Measurements from ENCODE around the gene OCA2. TPM values are rescaled to one million over a fixed set of nuclear protein-coding genes. Genes with fewer than 3 reads are reported as not detected.

The OCA2 gene
- total RNA-seq, 2 experiments from 2014 or later, result not detected

DNA sequence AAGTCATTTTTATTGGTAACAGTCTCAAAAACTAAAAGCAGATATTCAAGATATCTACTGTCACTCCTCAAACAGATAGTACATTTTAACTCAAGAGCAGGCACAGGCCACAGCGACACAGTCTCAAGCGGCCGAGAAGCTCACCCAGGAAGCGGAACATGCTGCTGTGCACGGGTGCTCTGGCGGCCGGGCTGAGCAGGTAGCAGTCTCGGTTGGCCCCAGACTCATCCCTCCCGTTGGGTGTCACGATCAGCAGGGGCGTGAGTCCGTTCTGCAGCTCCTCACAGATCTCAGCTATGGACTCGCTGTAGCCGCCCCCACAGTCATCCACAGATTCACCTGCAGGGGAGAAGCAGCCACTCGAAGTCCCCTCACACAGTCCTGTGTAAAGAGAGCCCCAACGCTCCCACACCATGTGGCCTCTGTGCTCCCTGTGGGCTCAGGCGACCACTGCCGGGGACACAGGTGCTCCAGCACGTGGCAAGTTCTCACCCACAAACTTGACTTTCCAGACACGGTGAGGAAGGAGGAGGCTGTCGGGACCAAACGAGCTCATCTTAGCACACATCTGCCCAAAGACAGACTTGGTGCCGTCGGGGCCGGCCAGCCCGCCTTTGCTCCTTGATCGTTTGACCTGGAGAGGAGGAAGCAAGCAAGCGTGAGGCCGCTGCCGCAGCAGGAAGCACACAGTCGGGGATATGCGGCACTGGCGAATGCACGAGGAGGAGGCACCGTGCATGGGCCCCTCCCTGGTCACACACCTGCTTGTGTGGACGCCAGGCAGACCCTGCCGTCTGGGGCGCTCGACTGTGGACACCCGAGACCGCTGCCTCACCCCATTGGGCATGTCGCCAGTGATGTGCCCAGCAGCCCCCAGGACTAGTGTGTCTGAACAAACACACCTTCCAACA, 17.7 kb upstream of the OCA2 start:
- Mint-ChIP-seq H3K27me3 (ENCODE audit: low read depth) (no peaks in the 10 kb centered on the region), H3K27ac (no peak overlapping the region), H3K36me3 (ENCODE audit: low read depth) (peaks cover 37% of the 10 kb centered on the region), H3K4me1 (ENCODE audit: low read depth) (no peaks in the 10 kb centered on the region), H3K9me3 (no peaks in the 10 kb centered on the region), H3K4me3 (no peak overlapping the region)
- no peak for DNase-seq
- CTCF ChIA-PET, result interaction anchor here (0.9 kb wide), 1 partner anchor 9 kb away, joined by 3 read pairs; no protein-coding TSS in a partner anchor
- intact Hi-C loops (cut with micrococcal nuclease), result no loop called here

DNA sequence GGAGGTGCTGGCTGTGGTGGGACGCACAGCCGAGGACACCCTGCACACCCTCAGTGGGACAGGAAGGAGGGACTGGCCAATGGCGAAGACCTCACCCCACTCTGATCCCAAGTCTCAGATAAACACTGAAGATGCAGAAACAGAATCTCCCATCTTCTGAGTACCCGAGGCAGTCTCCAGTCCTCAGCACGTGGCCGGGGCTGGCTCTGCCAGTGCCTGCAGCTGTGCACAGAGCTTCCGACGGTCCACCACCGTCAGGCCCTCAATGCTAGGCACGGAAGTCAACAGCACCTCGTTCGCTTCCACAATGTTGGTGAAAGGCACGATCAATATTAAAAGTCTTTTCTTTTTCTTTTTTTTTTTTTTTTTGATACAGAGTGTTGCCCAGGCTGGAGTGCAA, 16.8 kb upstream of the OCA2 start:
- Mint-ChIP-seq H3K27me3 (ENCODE audit: low read depth) (no peaks in the 10 kb centered on the region), H3K4me3 (no peak overlapping the region), H3K36me3 (ENCODE audit: low read depth) (peaks cover 37% of the 10 kb centered on the region), H3K27ac (no peak overlapping the region), H3K9me3 (no peaks in the 10 kb centered on the region), H3K4me1 (ENCODE audit: low read depth) (no peaks in the 10 kb centered on the region)
- intact Hi-C loops (cut with micrococcal nuclease), result no loop called here
- CTCF ChIA-PET, result no interaction called here
- DNase-seq, result no peak

DNA sequence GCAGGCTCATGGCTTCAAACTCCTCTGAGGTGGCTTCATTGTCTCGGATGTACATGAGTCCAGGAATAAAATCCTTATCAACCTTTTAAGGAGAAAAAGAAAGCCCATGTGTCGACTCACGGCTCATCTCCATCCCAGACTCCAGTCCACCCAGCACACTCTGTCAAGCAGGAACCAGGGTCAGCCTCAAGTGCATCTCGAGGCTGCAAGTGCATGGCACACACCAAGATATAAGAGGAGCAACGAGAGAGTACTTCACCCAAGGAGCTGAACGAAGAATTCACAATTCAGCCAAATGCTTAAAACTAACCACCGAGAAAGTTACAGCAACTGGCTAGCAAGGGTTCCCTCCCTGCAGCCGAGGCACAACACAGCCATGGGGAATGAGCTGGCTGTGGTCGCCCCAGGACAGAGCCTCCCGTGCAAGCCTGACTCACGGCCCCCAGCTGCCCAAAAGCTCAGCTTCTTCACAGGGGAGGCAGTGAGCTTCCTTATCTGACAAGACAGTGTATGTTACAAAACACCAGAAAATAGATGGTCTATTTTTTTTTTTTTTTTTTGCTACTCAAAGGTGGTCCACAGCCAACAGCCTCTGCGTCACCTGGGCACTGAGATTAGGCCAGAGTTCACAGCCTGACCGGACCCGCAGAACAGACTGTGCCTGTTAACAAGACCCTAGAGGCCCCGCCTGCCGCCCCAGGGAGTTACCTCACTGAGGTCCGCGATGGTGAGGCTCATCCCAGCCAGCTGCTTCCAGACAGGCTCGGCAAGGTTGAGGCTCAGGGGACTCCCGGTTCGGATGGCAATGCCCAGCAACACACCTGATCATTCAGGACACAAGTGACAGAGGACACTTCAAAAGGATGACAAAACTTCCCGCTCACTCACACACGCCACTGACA, 15.9 kb upstream of the OCA2 start:
- H3K27ac Mint-ChIP-seq, result no peak overlapping the region
- H3K36me3 Mint-ChIP-seq (ENCODE audit: low read depth), result peaks cover 34% of the 10 kb centered on the region
- H3K4me1 Mint-ChIP-seq (ENCODE audit: low read depth), result no peaks in the 10 kb centered on the region
- no peak for DNase-seq
- CTCF ChIA-PET, result no interaction called here
- intact Hi-C loops (cut with micrococcal nuclease), result no loop called here
- no peaks in the 10 kb centered on the region for H3K27me3 Mint-ChIP-seq (ENCODE audit: low read depth)
- no peak overlapping the region for H3K4me3 Mint-ChIP-seq
- H3K9me3 Mint-ChIP-seq, result no peaks in the 10 kb centered on the region

DNA sequence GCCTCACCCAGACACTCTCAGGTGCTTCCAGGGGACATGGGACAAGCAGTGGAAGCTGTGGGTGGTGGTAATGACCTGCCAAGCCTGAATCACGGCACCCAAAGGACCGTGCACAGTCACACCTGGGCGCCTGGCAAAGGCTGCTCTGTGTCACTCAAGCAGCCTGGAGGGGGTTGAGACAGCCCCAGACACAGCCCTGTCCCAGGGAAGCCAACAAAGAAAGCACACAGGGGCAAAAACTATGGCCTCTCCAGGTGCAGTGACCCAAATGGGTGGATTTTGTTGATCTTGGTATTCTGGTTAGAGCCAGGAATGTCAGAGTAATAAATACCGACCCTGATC, 15.0 kb upstream of the OCA2 start:
- no peak for DNase-seq
- Mint-ChIP-seq H3K4me1 (ENCODE audit: low read depth) (no peaks in the 10 kb centered on the region), H3K9me3 (no peaks in the 10 kb centered on the region), H3K27ac (no peak overlapping the region), H3K4me3 (no peak overlapping the region), H3K36me3 (ENCODE audit: low read depth) (peaks cover 34% of the 10 kb centered on the region), H3K27me3 (ENCODE audit: low read depth) (no peaks in the 10 kb centered on the region)
- CTCF ChIA-PET, result no interaction called here
- intact Hi-C loops (cut with micrococcal nuclease), result no loop called here

DNA sequence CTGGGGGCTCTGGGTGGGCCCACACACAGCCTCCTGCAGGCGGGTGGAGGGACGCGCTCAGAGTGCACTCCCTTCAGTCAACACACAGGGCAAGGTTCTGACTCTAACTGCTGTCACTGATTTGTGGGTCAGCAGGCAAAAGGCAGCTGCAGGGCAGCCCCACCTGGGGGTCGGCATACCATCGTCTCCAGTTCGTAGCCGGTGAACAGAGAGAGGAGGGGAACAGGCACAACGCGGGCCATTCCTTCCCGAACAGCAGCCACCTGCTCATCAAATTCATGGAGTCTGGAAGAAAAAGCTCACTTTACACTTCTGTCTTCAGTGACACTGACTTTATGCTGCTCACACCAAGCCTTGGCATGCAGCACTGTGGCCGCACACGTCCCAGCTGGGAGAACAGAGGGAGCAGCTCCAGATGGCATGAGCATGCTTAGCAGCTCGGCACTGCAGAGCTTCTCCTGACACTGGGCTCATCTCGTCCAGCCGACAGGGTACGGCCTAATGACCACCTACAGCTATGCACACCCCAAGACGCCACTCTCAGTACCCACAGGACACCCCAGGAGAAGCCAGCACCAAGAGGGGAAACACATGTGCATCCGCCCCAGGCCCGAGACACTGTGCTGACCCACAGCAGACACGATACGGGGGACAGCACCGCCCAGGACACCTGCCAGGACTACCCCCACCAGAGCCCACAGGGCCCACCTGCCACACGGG, 14.4 kb upstream of the OCA2 start:
- Mint-ChIP-seq H3K27ac (no peak overlapping the region), H3K4me3 (no peak overlapping the region), H3K4me1 (ENCODE audit: low read depth) (no peaks in the 10 kb centered on the region), H3K27me3 (ENCODE audit: low read depth) (no peaks in the 10 kb centered on the region), H3K36me3 (ENCODE audit: low read depth) (peaks cover 34% of the 10 kb centered on the region), H3K9me3 (no peaks in the 10 kb centered on the region)
- DNase-seq, result no peak
- intact Hi-C loops (cut with micrococcal nuclease), result no loop called here
- CTCF ChIA-PET, result no interaction called here

DNA sequence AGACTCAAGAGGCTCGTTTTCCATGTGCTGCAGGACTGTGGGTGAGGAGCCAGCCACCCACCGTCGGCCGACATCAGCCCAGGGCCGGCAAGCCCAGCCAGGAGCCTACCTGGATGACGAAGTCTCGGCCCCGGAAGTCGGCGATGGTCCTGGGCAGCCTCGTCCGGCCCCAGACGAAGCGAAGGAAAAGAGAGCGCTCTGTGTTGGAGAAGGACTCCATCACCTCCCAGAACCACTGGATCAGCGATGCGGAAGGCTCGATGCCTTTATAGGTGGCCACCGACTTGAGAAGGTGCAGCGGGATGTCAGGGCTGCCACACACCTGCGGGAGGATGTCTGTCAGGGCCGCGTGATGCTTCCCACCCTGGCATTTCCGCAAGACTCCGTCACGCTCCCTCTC, 13.8 kb upstream of the OCA2 start:
- H3K9me3 Mint-ChIP-seq, result no peaks in the 10 kb centered on the region
- peaks cover 1% of the 10 kb centered on the region for H3K27me3 Mint-ChIP-seq (ENCODE audit: low read depth)
- H3K27ac Mint-ChIP-seq, result no peak overlapping the region
- intact Hi-C loops (cut with micrococcal nuclease), result no loop called here
- CTCF ChIA-PET, result no interaction called here
- no peaks in the 10 kb centered on the region for H3K4me1 Mint-ChIP-seq (ENCODE audit: low read depth)
- DNase-seq, result no peak
- peaks cover 33% of the 10 kb centered on the region for H3K36me3 Mint-ChIP-seq (ENCODE audit: low read depth)
- no peak overlapping the region for H3K4me3 Mint-ChIP-seq

DNA sequence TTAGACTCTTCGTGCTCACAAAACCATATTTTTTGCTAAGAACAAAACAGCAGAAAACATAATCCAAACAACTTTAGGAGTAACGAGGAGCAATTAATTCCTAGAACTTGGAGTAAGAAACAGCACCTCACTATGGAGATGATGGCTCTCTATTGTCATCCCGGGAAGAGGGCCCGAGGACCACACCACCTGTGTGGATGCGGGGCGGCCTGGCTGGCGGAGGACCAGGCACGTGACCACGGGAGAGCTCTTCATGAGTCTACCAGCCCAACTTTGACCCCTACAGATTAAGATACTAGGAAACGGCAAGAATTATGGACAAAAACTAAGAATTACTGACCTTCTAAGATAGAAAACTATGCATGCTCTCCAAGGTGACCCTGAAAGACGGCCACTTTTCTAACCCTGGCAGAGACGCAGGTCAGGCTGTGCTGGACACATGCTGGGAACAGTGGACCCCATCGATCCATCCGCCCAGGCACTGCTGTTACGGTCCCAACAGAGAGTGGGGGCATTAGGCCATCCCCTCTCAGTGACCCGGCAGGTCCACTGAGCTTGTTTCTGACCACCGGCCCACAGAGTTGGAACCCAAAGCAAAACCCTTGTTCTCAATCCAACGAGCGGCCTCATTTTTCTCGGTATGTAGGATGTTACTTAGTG, 13.1 kb upstream of the OCA2 start:
- peaks cover 6% of the 10 kb centered on the region for H3K27me3 Mint-ChIP-seq (ENCODE audit: low read depth)
- H3K4me3 Mint-ChIP-seq, result no peak overlapping the region
- peaks cover 27% of the 10 kb centered on the region for H3K36me3 Mint-ChIP-seq (ENCODE audit: low read depth)

DNA sequence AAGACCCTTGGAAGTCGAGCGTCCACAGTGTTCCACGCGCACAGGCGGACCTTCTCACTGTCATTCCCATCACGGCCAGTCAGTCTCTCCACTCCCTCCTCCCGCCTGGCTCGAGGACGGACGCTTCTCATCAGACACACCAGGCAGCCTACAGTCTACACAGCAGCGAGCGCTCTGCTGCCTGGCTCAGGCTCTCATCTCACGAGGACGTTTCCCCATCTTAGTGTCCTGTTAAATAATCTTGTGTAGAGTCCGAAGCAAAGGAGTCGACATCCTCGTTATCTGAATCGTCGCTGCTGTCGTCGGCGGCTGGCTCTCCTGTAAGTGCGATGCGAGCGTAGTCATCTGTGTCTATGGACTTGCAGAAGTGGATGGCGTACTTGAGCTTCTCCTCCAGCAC, 12.4 kb upstream of the OCA2 start:
- CTCF ChIA-PET, result interaction anchor here (0.6 kb wide), 1 partner anchor 103 kb away, joined by 4 read pairs; no protein-coding TSS in a partner anchor
- H3K4me3 Mint-ChIP-seq, result no peak overlapping the region
- H3K27me3 Mint-ChIP-seq (ENCODE audit: low read depth), result peaks cover 9% of the 10 kb centered on the region
- no peak for DNase-seq
- no peak overlapping the region for H3K27ac Mint-ChIP-seq
- peaks cover 27% of the 10 kb centered on the region for H3K36me3 Mint-ChIP-seq (ENCODE audit: low read depth)
- no peaks in the 10 kb centered on the region for H3K9me3 Mint-ChIP-seq
- H3K4me1 Mint-ChIP-seq (ENCODE audit: low read depth), result peaks cover 2% of the 10 kb centered on the region
- intact Hi-C loops (cut with micrococcal nuclease), result no loop called here

More for the DNA sequence above, 13.1 kb upstream of the OCA2 start:
- intact Hi-C loops (cut with micrococcal nuclease), result no loop called here
- Mint-ChIP-seq H3K27ac (no peak overlapping the region), H3K9me3 (no peaks in the 10 kb centered on the region), H3K4me1 (ENCODE audit: low read depth) (peaks cover under 1% of the 10 kb centered on the region)
- no peak for DNase-seq
- CTCF ChIA-PET, result interaction anchor here (0.6 kb wide), 1 partner anchor 102 kb away, joined by 4 read pairs; no protein-coding TSS in a partner anchor

DNA sequence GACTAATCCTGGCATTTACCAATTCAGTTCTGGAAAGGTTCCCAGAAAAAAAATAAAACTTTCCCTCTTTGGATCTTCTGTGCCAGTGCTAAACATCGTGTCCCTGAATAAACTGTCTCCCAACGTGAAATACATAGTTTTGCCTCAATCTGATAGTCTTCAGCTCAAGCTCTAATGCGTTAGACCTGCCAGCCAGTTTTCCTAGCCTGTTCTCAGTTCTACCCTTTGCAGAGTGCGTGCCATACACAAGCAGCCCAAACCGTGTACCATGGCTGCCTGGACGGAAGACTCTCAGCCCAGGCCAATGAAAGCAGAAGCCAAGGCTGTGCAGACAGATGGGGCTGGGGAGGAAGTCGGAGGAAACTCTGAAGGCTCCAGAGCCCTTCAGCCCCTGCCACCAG, 11.4 kb upstream of the OCA2 start:
- no peaks in the 10 kb centered on the region for H3K9me3 Mint-ChIP-seq
- H3K4me1 Mint-ChIP-seq (ENCODE audit: low read depth), result peaks cover 8% of the 10 kb centered on the region
- peaks cover 16% of the 10 kb centered on the region for H3K27me3 Mint-ChIP-seq (ENCODE audit: low read depth)
- CTCF ChIA-PET, result no interaction called here
- DNase-seq, result no peak
- H3K36me3 Mint-ChIP-seq (ENCODE audit: low read depth), result peaks cover 22% of the 10 kb centered on the region
- intact Hi-C loops (cut with micrococcal nuclease), result no loop called here
- H3K4me3 Mint-ChIP-seq, result no peak overlapping the region
- no peak overlapping the region for H3K27ac Mint-ChIP-seq

DNA sequence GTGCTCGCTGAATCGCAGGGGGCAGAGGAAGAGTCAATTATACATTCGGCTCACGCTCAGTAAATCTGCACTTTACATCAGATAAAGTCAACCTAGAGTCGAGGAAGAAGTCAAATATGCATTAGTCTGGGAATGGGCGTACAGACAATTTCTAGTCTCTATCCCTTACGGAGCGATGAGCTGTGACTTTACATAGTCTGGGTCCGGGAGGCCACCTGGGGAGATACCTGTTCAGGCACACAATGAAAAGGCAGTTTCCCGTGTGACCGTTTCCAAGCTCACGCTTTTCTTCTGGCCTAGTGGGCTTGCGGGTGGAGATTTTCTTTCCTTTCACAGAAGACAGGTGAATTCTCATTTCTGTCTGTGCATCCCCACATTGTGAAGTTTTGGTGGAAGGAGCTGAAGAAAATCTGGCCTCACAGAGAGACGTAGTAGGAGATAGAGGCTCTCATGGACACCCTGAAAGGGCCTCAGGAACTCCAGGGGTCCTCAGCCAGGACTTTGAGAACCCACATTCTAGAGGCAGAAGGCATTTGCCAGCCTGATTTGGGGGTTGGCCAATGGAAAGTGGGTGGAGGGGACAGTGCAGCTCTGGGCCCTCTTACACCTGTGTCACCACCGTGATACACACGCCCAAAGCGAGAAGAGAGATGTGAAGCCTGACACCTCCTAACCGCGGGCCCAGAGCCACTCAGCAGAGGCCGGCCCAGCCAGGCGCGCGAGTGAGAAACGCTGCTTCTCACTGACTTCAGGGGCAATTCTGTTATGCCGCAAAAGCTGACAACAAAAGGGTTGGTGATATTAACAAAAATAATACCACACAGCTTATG, 10.7 kb upstream of the OCA2 start:
- intact Hi-C loops (cut with micrococcal nuclease), result no loop called here
- H3K27me3 Mint-ChIP-seq (ENCODE audit: low read depth), result peaks cover 19% of the 10 kb centered on the region
- peaks cover 21% of the 10 kb centered on the region for H3K36me3 Mint-ChIP-seq (ENCODE audit: low read depth)
- H3K4me3 Mint-ChIP-seq, result no peak overlapping the region
- H3K27ac Mint-ChIP-seq, result no peak overlapping the region
- peaks cover 8% of the 10 kb centered on the region for H3K4me1 Mint-ChIP-seq (ENCODE audit: low read depth)
- CTCF ChIA-PET, result no interaction called here
- no peak for DNase-seq
- H3K9me3 Mint-ChIP-seq, result no peaks in the 10 kb centered on the region

DNA sequence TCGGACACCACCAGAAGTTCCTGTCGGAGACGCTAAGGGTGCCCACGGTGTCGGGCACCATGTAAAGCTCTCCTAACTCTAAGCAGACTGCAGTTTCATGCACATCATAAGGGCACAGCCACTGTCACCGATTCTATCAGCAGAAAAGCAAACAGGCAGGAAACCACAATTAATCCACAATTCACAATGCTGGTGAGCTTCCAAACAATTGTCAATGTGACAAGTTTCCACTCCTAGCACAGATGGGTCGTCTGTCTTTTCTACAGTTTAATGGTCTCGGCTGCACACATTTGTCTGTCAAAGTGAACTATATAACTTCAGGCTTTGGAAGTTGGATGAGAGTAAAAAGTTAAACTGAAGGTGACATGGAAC, 8.8 kb upstream of the OCA2 start:
- peaks cover 13% of the 10 kb centered on the region for H3K36me3 Mint-ChIP-seq (ENCODE audit: low read depth)
- no peaks in the 10 kb centered on the region for H3K9me3 Mint-ChIP-seq
- H3K4me3 Mint-ChIP-seq, result peak overlapping the region; percentile 21
- H3K4me1 Mint-ChIP-seq (ENCODE audit: low read depth), result peaks cover 8% of the 10 kb centered on the region
- intact Hi-C loops (cut with micrococcal nuclease), result no loop called here
- no peak overlapping the region for H3K27ac Mint-ChIP-seq
- DNase-seq, result no peak
- H3K27me3 Mint-ChIP-seq (ENCODE audit: low read depth), result peaks cover 33% of the 10 kb centered on the region
- CTCF ChIA-PET, result interaction anchor here (0.6 kb wide), 2 partner anchors 633 to 956 kb away, joined by 3 to 4 read pairs; no protein-coding TSS in a partner anchor

Data from activated naive CD4-positive, alpha-beta T cell treated with anti-CD3 and anti-CD28 coated beads for 36 hours (primary cell).